SK-N-SH (cell line): Measurements from ENCODE around the gene MAP2K5. TPM values are rescaled to one million over a fixed set of nuclear protein-coding genes. Genes with fewer than 3 reads are reported as not detected.

Experiments
- CTCF ChIA-PET: fragments of 300-600, 350-600 bp; formaldehyde crosslinking; extraction: SDS; loops from one replicate; lab custom pipeline; 2021; lab: Yijun Ruan, JAX
- POLR2A ChIA-PET: fragments of 350-600 bp; sonication (Branson Sonifier 250); formaldehyde crosslinking; extraction: SDS; loops from one replicate; lab custom pipeline; 2020; ENCODE audit warnings: antibody characterized with exemption, inconsistent platforms; lab: Yijun Ruan, JAX
- DNase-seq: peaks from one replicate; pipeline ENCODE4 v3.0.0; 2012
- H2AFZ ChIP-seq: fragments of 200-600 bp; sonication (generic); 2 replicates; pipeline ENCODE4 v1.8.1; 2016; ENCODE audit warnings: antibody characterized with exemption, mild to moderate bottlenecking, low read depth
- H3F3A ChIP-seq: fragments of 200-600 bp; sonication (generic); replicated peaks from 2 replicates; pipeline ENCODE3; 2016; ENCODE audit warnings: antibody characterized with exemption, mild to moderate bottlenecking; ENCODE audit not compliant: insufficient read depth
- H3K27ac ChIP-seq, 2 experiments: fragments of 200-500 bp in 1 of 2; fragments of 200-600 bp in 1 of 2; sonication (Bioruptor generic) in 1 of 2; sonication (generic), shearing (Covaris generic) in 1 of 2; 2 replicates each; pipeline versions ENCODE4 v1.5.1 to v1.6.1; 2014 to 2016; ENCODE audit warnings: low read depth in 2 of 2, inconsistent platforms in 1 of 2, low read length in 1 of 2, mild to moderate bottlenecking in 1 of 2, mixed read lengths in 1 of 2
- H3K27me3 ChIP-seq: fragments of 200-600 bp; sonication (generic), shearing (Covaris generic); 2 replicates; pipeline ENCODE4 v1.6.1; 2016; ENCODE audit warnings: mixed run types; ENCODE audit not compliant: insufficient read depth
- H3K36me3 ChIP-seq, 2 experiments: fragments of 200-500 bp in 1 of 2; fragments of 200-600 bp in 1 of 2; sonication (Bioruptor generic) in 1 of 2; sonication (generic) in 1 of 2; replicated peaks in 1 of 2; 2 replicates each; pipeline versions ENCODE3 to v1.5.1; 2014 to 2016; ENCODE audit warnings: low read length in 1 of 2, mild to moderate bottlenecking in 1 of 2; ENCODE audit not compliant: insufficient read depth in 2 of 2, control insufficient read depth in 1 of 2
- H3K4me1 ChIP-seq, 2 experiments: fragments of 200-500 bp in 1 of 2; fragments of 200-600 bp in 1 of 2; sonication (Bioruptor generic) in 1 of 2; sonication (generic), shearing (Covaris generic) in 1 of 2; 2 replicates each; pipeline versions ENCODE4 v1.5.1 to v1.6.1; 2014 to 2016; ENCODE audit warnings: low read depth in 1 of 2, low read length in 1 of 2, mixed run types in 1 of 2; ENCODE audit not compliant: insufficient read depth in 2 of 2, control insufficient read depth in 1 of 2
- H3K4me2 ChIP-seq: fragments of 200-600 bp; sonication (generic), shearing (Covaris generic); 2 replicates; pipeline ENCODE4 v1.6.1; 2017; ENCODE audit warnings: mixed run types
- H3K4me3 ChIP-seq, 2 experiments: fragments of 200-500 bp in 1 of 2; fragments of 200-600 bp in 1 of 2; sonication (Bioruptor generic) in 1 of 2; sonication (generic), shearing (Covaris generic) in 1 of 2; 2 replicates each; pipeline versions ENCODE4 v1.5.1 to v1.8.1; 2014 to 2016; ENCODE audit warnings: low read depth in 2 of 2, inconsistent platforms in 1 of 2, low read length in 1 of 2, mild to moderate bottlenecking in 1 of 2, mixed read lengths in 1 of 2, moderate library complexity in 1 of 2
- H3K79me2 ChIP-seq: fragments of 200-600 bp; sonication (generic); 2 replicates; pipeline ENCODE4 v1.8.1; 2017; ENCODE audit warnings: mild to moderate bottlenecking; ENCODE audit not compliant: insufficient read depth
- H3K9ac ChIP-seq: fragments of 200-600 bp; sonication (generic); 2 replicates; pipeline ENCODE4 v1.6.1; 2017; ENCODE audit warnings: mixed run types
- H3K9me2 ChIP-seq: fragments of 200-600 bp; sonication (generic); 2 replicates; pipeline ENCODE4 v1.6.1; 2017; ENCODE audit warnings: mixed run types
- H3K9me3 ChIP-seq: fragments of 200-600 bp; sonication (generic); 2 replicates; pipeline ENCODE4 v1.6.1; 2017; ENCODE audit warnings: mixed run types, mild to moderate bottlenecking, moderate library complexity
- H4K20me1 ChIP-seq: fragments of 200-600 bp; sonication (generic); 2 replicates; pipeline ENCODE4 v1.6.1; 2017; ENCODE audit warnings: mild to moderate bottlenecking, mixed run types; ENCODE audit not compliant: insufficient read depth
- EP300 ChIP-seq, 2 experiments: IDR thresholded peaks; 2 replicates each; pipeline versions ENCODE4 v1.4.0 to v1.6.1; 2012; ENCODE audit warnings: borderline replicate concordance in 1 of 2, low read depth in 1 of 2, low read length in 1 of 2
- FOXJ3 ChIP-seq: sonication (generic); formaldehyde crosslinking; IDR thresholded peaks from 2 replicates; pipeline ENCODE4 v1.5.1; 2020; ENCODE audit warnings: mild to moderate bottlenecking, missing genetic modification reagents
- PBX3 ChIP-seq: IDR thresholded peaks from 2 replicates; pipeline ENCODE4; 2012
- REST ChIP-seq: IDR thresholded peaks from 2 replicates; pipeline ENCODE4 v1.6.1; 2012; ENCODE audit warnings: mild to moderate bottlenecking, low read depth, low read length, moderate library complexity
- SIN3A ChIP-seq: IDR thresholded peaks from 2 replicates; pipeline ENCODE4 v1.6.1; 2012; ENCODE audit warnings: low read depth, mild to moderate bottlenecking, low read length, moderate library complexity, borderline replicate concordance
- TCF12 ChIP-seq: IDR thresholded peaks from 2 replicates; pipeline ENCODE4 v1.4.0; 2012
- WGBS: methylation state at CpG from one replicate; pipeline ENCODE4 v1.1.6; 2017; ENCODE audit warnings: low lambda C conversion rate; 5-methylcytosine and 5-hydroxymethylcytosine counted together
- polyA plus RNA-seq, 3 experiments: library from polyadenylated mRNA; depleted of rRNA; stranded (reverse); fragments of >200 nt; gene quantifications; 2 replicates each; pipeline ENCODE4 v1.2.3, GENCODE V29; 2012
- TF ChIP-seq, protein P1 (sequence below): fragments of 150-350 bp; IDR thresholded peaks from 2 replicates; pipeline ENCODE4 v1.6.1; 2016; ENCODE audit warnings: mild to moderate bottlenecking, low read depth, low read length
- TF ChIP-seq, protein P2 (sequence below): IDR thresholded peaks from 2 replicates; pipeline ENCODE4 v1.4.0; 2012; ENCODE audit warnings: low read depth
- TF ChIP-seq, protein P3 (sequence below): fragments of 200-600 bp; sonication (generic); IDR thresholded peaks from 2 replicates; pipeline ENCODE4 v1.6.1; 2017; ENCODE audit warnings: antibody characterized with exemption, mild to moderate bottlenecking, moderate library complexity

The MAP2K5 gene
- polyA plus RNA-seq, 1 of the 3 experiments (the other 2 are of a cell fraction), result 6.2 TPM

- TF ChIP-seq REST, result no peak
- no peak for TF ChIP-seq SIN3A
- TF ChIP-seq, protein P1, sequence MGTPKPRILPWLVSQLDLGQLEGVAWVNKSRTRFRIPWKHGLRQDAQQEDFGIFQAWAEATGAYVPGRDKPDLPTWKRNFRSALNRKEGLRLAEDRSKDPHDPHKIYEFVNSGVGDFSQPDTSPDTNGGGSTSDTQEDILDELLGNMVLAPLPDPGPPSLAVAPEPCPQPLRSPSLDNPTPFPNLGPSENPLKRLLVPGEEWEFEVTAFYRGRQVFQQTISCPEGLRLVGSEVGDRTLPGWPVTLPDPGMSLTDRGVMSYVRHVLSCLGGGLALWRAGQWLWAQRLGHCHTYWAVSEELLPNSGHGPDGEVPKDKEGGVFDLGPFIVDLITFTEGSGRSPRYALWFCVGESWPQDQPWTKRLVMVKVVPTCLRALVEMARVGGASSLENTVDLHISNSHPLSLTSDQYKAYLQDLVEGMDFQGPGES, result no peak
Measured at GRCh38 chr15:67505675-67506572, 36.6 kb upstream of the MAP2K5 start (continued).

GRCh38 chr15:67506775-67507747 is 35.4 kb upstream of the MAP2K5 start:
- POLR2A ChIA-PET, result no interaction called here
- no peak for DNase-seq
- Histone ChIP-seq H2AFZ (no peak overlapping the region), H3K27ac (no peak overlapping the region), H3K9ac (no peak overlapping the region), H3K4me1 (peaks cover 0 to 15% of the 10 kb centered on the region in 2 experiments; a peak in 1 of 4 replicates), H3K27me3 (no peaks in the 10 kb centered on the region), H3K36me3 (no peaks in the 10 kb centered on the region), H3K4me2 (no peak overlapping the region), H3F3A (peaks cover 18% of the 10 kb centered on the region), H3K9me3 (no peaks in the 10 kb centered on the region), H3K9me2 (no peaks in the 10 kb centered on the region), H3K79me2 (no peaks in the 10 kb centered on the region), H4K20me1 (no peaks in the 10 kb centered on the region), H3K4me3 (no peak overlapping the region)
- CTCF ChIA-PET, result interaction anchor here (0.7 to 1.2 kb wide), 6 partner anchors 50 to 705 kb away, joined by 3 to 4 read pairs (median 3); no protein-coding TSS in a partner anchor
- 93% methylated on average over 11 of the region's 11 CpGs for whole genome bisulfite sequencing
- TF ChIP-seq TCF12 (no peak), EP300 (IDR thresholded peaks at IDR 0.05; ENCODE audit: borderline replicate concordance in 1 of 2, low read depth in 1 of 2, low read length in 1 of 2) (no peak), REST (no peak), FOXJ3 (CRISPR knock-in tag) (no peak), PBX3 (no peak), SIN3A (no peak)
- TF ChIP-seq, protein P2, sequence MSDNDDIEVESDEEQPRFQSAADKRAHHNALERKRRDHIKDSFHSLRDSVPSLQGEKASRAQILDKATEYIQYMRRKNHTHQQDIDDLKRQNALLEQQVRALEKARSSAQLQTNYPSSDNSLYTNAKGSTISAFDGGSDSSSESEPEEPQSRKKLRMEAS, result no peak
- TF ChIP-seq, protein P1, result no peak
- TF ChIP-seq, protein P3, sequence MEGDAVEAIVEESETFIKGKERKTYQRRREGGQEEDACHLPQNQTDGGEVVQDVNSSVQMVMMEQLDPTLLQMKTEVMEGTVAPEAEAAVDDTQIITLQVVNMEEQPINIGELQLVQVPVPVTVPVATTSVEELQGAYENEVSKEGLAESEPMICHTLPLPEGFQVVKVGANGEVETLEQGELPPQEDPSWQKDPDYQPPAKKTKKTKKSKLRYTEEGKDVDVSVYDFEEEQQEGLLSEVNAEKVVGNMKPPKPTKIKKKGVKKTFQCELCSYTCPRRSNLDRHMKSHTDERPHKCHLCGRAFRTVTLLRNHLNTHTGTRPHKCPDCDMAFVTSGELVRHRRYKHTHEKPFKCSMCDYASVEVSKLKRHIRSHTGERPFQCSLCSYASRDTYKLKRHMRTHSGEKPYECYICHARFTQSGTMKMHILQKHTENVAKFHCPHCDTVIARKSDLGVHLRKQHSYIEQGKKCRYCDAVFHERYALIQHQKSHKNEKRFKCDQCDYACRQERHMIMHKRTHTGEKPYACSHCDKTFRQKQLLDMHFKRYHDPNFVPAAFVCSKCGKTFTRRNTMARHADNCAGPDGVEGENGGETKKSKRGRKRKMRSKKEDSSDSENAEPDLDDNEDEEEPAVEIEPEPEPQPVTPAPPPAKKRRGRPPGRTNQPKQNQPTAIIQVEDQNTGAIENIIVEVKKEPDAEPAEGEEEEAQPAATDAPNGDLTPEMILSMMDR, result no peak
